Loucy (cell line): Measurements from ENCODE around the gene RER1.

Source experiments
- H2AFZ ChIP-seq: fragments of 200-600 bp; sonication (generic); 2 replicates; pipeline ENCODE4 v1.6.0; 2016; ENCODE audit warnings: antibody characterized with exemption, mild to moderate bottlenecking, low read length, moderate library complexity
- H3F3A ChIP-seq: fragments of 200-600 bp; 2 replicates; pipeline ENCODE4 v1.6.0; 2016; ENCODE audit warnings: antibody characterized with exemption, low read depth, mild to moderate bottlenecking
- H3K27me3 ChIP-seq: fragments of 200-600 bp; sonication (generic); 2 replicates; pipeline ENCODE4 v1.6.1; 2014; ENCODE audit warnings: low read length, mild to moderate bottlenecking; ENCODE audit not compliant: insufficient read depth, poor library complexity, severe bottlenecking
- H3K36me3 ChIP-seq: fragments of 200-600 bp; sonication (generic); 2 replicates; pipeline ENCODE4 v1.6.1; 2016; ENCODE audit warnings: low read length; ENCODE audit not compliant: insufficient read depth
- H3K4me1 ChIP-seq: fragments of 200-600 bp; sonication (generic); 2 replicates; pipeline ENCODE4 v1.5.1; 2014; ENCODE audit warnings: low read length, mild to moderate bottlenecking; ENCODE audit not compliant: insufficient read depth, poor library complexity, severe bottlenecking
- H3K4me2 ChIP-seq: fragments of 200-600 bp; sonication (generic); 2 replicates; pipeline ENCODE4 v1.6.0; 2014; ENCODE audit warnings: antibody characterized with exemption, low read length, low read depth, mild to moderate bottlenecking; ENCODE audit not compliant: poor library complexity, severe bottlenecking
- H3K4me3 ChIP-seq: fragments of 200-600 bp; sonication (generic); 2 replicates; pipeline ENCODE4 v1.5.1; 2014; ENCODE audit warnings: low read length, mild to moderate bottlenecking, mixed read lengths; ENCODE audit not compliant: poor library complexity, severe bottlenecking
- H3K79me2 ChIP-seq: fragments of 200-600 bp; sonication (generic); 2 replicates; pipeline ENCODE4 v1.6.1; 2014; ENCODE audit warnings: low read length; ENCODE audit not compliant: insufficient read depth
- H3K9ac ChIP-seq: fragments of 200-600 bp; sonication (generic); 2 replicates; pipeline ENCODE4 v1.6.0; 2014; ENCODE audit warnings: mild to moderate bottlenecking, low read depth, low read length, moderate library complexity; ENCODE audit not compliant: poor library complexity, severe bottlenecking
- H3K9me2 ChIP-seq: fragments of 200-600 bp; sonication (generic); replicated peaks from 2 replicates; pipeline ENCODE4 v1.6.1; 2016; ENCODE audit warnings: low read depth, low read length, mixed read lengths
- H3K9me3 ChIP-seq: fragments of 200-600 bp; sonication (generic); 2 replicates; pipeline ENCODE4 v1.6.1; 2014; ENCODE audit warnings: mild to moderate bottlenecking, antibody characterized with exemption, low read length, low read depth; ENCODE audit not compliant: insufficient read depth
- H4K20me1 ChIP-seq: fragments of 200-600 bp; sonication (generic); 2 replicates; pipeline ENCODE4 v1.6.0; 2014; ENCODE audit warnings: antibody characterized with exemption, low read length, mild to moderate bottlenecking; ENCODE audit not compliant: insufficient read depth, poor library complexity, severe bottlenecking
- CTCF ChIP-seq: fragments of 200-600 bp; sonication (generic); conservative IDR thresholded peaks from 2 replicates; pipeline ENCODE4 v1.5.1; 2014; ENCODE audit warnings: mild to moderate bottlenecking, antibody characterized with exemption, low read length
- EZH2phosphoT487 ChIP-seq: fragments of 200-600 bp; IDR thresholded peaks from 2 replicates; pipeline ENCODE4 v1.6.1; 2018; ENCODE audit warnings: antibody characterized with exemption, mild to moderate bottlenecking, moderate library complexity, borderline replicate concordance

Gene RER1

GRCh38 chr1:2454227-2454626 lies 62.6 kb downstream of the RER1 start:
- Histone ChIP-seq H3K9ac (no peak overlapping the region), H3K4me2 (no peak overlapping the region), H3K9me3 (no peaks in the 10 kb centered on the region), H3K79me2 (no peaks in the 10 kb centered on the region), H3K4me3 (no peak overlapping the region), H4K20me1 (no peaks in the 10 kb centered on the region), H3K36me3 (no peaks in the 10 kb centered on the region), H3K9me2 (no peaks in the 10 kb centered on the region), H3F3A (no peaks in the 10 kb centered on the region), H2AFZ (no peak overlapping the region), H3K4me1 (no peaks in the 10 kb centered on the region), H3K27me3 (no peaks in the 10 kb centered on the region)
- TF ChIP-seq EZH2phosphoT487 (no peak), CTCF (no peak)
